HL-60 (cell line): ENCODE data around the gene IMP4.

Source experiments
- GABPA ChIP-seq: IDR thresholded peaks from 2 replicates; pipeline ENCODE4 v1.6.1; 2012; ENCODE audit warnings: low read depth
- POLR2AphosphoS5 ChIP-seq: IDR thresholded peaks from 2 replicates; pipeline ENCODE4 v1.6.1; 2012; ENCODE audit warnings: low read depth
- SPI1 ChIP-seq: IDR thresholded peaks from 2 replicates; pipeline ENCODE4 v1.6.1; 2012; ENCODE audit warnings: low read depth, mild to moderate bottlenecking, borderline replicate concordance
- TF ChIP-seq, protein P1 (sequence below): IDR thresholded peaks from one replicate; pipeline ENCODE4 v1.5.1; 2011; ENCODE audit warnings: low read length, control low read depth, inconsistent platforms; ENCODE audit not compliant: insufficient read depth
- TF ChIP-seq, protein P2 (sequence below): IDR thresholded peaks from 2 replicates; pipeline ENCODE4 v1.6.1; 2012; ENCODE audit warnings: low read depth; ENCODE audit not compliant: insufficient replicate concordance

DNA sequence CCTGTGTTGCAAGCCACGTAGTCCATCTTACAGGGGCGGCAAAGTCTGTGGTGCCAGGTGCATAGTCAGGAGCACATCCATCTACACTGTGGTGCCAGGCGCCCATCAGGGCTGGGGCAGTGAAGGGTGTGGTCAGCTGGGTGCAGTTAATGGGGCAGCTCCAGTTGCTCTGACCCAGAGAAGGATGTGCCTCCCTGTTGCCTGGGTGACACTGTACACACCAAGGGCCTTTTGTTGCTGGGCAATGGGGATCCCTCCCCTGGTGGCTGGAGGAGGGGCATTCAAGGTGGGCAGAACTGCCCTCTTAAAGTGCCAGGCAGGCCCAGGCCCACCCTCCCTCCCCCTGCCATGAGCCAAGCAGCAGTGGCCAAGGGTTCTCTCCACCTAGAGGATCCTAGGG, 28.3 kb upstream of the IMP4 start:
- TF ChIP-seq POLR2AphosphoS5 (no peak), GABPA (no peak), SPI1 (no peak)
- TF ChIP-seq, protein P1, sequence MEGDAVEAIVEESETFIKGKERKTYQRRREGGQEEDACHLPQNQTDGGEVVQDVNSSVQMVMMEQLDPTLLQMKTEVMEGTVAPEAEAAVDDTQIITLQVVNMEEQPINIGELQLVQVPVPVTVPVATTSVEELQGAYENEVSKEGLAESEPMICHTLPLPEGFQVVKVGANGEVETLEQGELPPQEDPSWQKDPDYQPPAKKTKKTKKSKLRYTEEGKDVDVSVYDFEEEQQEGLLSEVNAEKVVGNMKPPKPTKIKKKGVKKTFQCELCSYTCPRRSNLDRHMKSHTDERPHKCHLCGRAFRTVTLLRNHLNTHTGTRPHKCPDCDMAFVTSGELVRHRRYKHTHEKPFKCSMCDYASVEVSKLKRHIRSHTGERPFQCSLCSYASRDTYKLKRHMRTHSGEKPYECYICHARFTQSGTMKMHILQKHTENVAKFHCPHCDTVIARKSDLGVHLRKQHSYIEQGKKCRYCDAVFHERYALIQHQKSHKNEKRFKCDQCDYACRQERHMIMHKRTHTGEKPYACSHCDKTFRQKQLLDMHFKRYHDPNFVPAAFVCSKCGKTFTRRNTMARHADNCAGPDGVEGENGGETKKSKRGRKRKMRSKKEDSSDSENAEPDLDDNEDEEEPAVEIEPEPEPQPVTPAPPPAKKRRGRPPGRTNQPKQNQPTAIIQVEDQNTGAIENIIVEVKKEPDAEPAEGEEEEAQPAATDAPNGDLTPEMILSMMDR, result no peak
- TF ChIP-seq, protein P2, sequence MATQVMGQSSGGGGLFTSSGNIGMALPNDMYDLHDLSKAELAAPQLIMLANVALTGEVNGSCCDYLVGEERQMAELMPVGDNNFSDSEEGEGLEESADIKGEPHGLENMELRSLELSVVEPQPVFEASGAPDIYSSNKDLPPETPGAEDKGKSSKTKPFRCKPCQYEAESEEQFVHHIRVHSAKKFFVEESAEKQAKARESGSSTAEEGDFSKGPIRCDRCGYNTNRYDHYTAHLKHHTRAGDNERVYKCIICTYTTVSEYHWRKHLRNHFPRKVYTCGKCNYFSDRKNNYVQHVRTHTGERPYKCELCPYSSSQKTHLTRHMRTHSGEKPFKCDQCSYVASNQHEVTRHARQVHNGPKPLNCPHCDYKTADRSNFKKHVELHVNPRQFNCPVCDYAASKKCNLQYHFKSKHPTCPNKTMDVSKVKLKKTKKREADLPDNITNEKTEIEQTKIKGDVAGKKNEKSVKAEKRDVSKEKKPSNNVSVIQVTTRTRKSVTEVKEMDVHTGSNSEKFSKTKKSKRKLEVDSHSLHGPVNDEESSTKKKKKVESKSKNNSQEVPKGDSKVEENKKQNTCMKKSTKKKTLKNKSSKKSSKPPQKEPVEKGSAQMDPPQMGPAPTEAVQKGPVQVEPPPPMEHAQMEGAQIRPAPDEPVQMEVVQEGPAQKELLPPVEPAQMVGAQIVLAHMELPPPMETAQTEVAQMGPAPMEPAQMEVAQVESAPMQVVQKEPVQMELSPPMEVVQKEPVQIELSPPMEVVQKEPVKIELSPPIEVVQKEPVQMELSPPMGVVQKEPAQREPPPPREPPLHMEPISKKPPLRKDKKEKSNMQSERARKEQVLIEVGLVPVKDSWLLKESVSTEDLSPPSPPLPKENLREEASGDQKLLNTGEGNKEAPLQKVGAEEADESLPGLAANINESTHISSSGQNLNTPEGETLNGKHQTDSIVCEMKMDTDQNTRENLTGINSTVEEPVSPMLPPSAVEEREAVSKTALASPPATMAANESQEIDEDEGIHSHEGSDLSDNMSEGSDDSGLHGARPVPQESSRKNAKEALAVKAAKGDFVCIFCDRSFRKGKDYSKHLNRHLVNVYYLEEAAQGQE, result no peak
